ENCODE measurements around the gene RTEL1. TPM values are rescaled to one million over a fixed set of nuclear protein-coding genes. Genes with fewer than 3 reads are reported as not detected.

Gene RTEL1
- total RNA-seq, 1 donor from 2014 or later = 17.7 TPM

DNA sequence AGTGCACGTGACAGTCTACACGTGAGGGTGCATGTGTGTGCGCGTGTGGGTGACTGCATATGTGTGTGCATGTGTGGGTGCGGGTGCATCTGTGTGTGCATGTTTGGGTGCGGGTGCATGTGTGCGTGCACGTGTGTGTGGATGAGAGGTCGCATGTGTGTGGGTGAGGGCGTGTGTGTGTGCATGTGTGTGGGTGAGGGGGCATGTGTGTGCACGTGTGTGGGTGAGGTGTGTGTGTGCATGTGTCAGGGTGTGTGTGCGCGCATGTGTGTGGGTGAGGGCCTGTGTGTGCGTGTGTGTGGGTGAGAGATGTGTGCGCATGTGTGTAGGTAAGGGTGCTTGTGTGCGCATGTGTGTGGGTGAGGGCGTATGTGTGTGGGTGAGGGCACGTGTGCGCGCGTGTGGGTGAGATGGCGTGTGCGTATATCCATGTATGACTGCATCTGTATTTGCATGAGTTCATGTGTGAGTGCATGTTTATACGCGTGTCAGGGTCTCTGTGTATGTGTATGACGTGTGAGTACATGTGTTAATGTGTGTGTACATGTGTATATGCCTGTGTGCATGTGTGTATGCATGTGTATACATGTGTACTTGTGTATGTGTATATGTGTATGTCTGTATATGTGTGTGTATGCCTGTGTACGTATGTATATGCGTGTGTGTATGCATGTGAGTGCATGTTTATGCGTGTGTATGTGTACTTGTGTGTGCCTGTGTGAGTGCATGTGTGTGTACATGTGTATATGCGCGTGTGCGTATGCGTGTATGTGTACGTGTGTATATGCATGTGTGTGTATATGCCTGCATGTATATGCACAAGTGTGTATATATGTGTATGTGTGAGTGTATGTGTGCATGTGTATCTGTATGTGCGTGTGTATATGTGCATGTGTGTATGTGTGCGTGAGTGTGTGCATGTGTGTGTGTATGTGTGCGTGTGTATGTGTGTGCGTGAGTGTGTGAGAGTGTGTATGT is 74.3 kb downstream of the RTEL1 start:
- Histone ChIP-seq H3K27ac (no peak overlapping the region), H3K4me3 (no peak overlapping the region), H3K36me3 (peaks cover 0 to 30% of the 10 kb centered on the region in 2 donors), H3K27me3 (no peaks in the 10 kb centered on the region), H3K9me3 (no peaks in the 10 kb centered on the region), H3K4me1 (peaks cover 15% of the 10 kb centered on the region)
- intact Hi-C loops (cut with DNase I) = no loop called here
- TF ChIP-seq POLR2A (IDR thresholded peaks at IDR 0.05) (no peak), POLR2AphosphoS5 (IDR thresholded peaks at IDR 0.05; ENCODE audit: insufficient read depth in 1 of 2, low read depth in 1 of 2) (no peak)
- TF ChIP-seq, protein P1, sequence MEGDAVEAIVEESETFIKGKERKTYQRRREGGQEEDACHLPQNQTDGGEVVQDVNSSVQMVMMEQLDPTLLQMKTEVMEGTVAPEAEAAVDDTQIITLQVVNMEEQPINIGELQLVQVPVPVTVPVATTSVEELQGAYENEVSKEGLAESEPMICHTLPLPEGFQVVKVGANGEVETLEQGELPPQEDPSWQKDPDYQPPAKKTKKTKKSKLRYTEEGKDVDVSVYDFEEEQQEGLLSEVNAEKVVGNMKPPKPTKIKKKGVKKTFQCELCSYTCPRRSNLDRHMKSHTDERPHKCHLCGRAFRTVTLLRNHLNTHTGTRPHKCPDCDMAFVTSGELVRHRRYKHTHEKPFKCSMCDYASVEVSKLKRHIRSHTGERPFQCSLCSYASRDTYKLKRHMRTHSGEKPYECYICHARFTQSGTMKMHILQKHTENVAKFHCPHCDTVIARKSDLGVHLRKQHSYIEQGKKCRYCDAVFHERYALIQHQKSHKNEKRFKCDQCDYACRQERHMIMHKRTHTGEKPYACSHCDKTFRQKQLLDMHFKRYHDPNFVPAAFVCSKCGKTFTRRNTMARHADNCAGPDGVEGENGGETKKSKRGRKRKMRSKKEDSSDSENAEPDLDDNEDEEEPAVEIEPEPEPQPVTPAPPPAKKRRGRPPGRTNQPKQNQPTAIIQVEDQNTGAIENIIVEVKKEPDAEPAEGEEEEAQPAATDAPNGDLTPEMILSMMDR (IDR thresholded peaks at IDR 0.05) = no peak
- no peak for DNase-seq (ENCODE audit: extremely low spot score in 2 of 2)

DNA sequence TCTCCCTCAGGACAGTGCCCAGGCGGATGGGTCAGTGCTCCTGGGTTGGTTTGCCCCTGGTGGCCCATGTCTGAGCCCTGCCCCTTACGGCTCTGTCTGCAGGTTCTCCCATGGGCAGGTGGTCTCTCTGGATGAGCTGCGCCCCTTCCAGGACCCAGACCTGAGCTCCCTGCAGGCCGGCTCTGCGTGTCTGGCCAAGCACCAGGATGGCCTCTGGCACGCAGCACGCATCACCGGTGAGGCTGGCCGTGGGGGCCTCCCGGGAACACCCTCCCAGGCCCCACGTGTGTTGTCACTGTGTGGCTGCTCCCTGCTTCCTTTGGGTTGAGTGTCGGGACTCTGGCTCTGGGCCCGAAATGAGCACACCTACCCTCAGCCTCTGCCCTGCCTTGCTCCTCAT is 75.0 kb downstream of the RTEL1 start:
- intact Hi-C loops (cut with DNase I) = no loop called here
- Histone ChIP-seq H3K9me3 (no peaks in the 10 kb centered on the region), H3K27ac (no peak overlapping the region), H3K27me3 (no peaks in the 10 kb centered on the region), H3K4me1 (peaks cover 22% of the 10 kb centered on the region), H3K36me3 (peaks cover 0 to 30% of the 10 kb centered on the region in 2 donors), H3K4me3 (no peak overlapping the region)
- TF ChIP-seq, protein P1 (IDR thresholded peaks at IDR 0.05) = no peak
- no peak for TF ChIP-seq POLR2AphosphoS5 (IDR thresholded peaks at IDR 0.05; ENCODE audit: insufficient read depth in 1 of 2, low read depth in 1 of 2)
- no peak for TF ChIP-seq POLR2A (IDR thresholded peaks at IDR 0.05)
- DNase-seq (ENCODE audit: extremely low spot score in 2 of 2) = no peak

DNA sequence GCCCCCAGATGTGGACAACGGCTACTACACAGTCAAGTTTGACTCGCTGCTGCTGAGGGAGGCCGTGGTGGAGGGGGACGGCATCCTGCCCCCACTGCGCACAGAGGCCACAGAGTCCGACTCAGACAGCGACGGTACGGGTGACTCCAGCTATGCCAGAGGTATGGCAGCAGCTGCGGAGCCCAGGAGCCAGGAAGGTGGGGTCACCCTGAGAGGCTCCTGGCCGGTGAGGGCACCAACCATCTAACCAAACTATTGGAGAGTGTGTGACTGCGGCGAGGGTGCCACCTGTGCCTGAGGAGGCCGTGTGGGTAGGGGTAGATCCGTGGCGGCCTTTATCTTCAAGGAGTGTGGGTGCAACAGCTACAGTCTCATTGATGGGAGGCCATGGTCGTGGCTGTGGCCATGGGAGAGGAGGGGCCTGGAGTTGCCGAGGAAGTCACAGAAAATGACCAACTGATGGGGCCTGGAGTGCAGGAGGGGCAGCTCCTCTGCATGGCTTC is 75.5 kb downstream of the RTEL1 start:
- intact Hi-C loops (cut with DNase I) = no loop called here
- Histone ChIP-seq H3K4me3 (no peak overlapping the region), H3K36me3 (peaks cover 0 to 30% of the 10 kb centered on the region in 2 donors), H3K27ac (no peak overlapping the region), H3K4me1 (peaks cover 27% of the 10 kb centered on the region), H3K27me3 (no peaks in the 10 kb centered on the region), H3K9me3 (no peaks in the 10 kb centered on the region)
- DNase-seq (ENCODE audit: extremely low spot score in 2 of 2) = no peak
- TF ChIP-seq POLR2A (IDR thresholded peaks at IDR 0.05) = no peak
- no peak for TF ChIP-seq POLR2AphosphoS5 (IDR thresholded peaks at IDR 0.05; ENCODE audit: insufficient read depth in 1 of 2, low read depth in 1 of 2)
- TF ChIP-seq, protein P1 (IDR thresholded peaks at IDR 0.05) = no peak

DNA sequence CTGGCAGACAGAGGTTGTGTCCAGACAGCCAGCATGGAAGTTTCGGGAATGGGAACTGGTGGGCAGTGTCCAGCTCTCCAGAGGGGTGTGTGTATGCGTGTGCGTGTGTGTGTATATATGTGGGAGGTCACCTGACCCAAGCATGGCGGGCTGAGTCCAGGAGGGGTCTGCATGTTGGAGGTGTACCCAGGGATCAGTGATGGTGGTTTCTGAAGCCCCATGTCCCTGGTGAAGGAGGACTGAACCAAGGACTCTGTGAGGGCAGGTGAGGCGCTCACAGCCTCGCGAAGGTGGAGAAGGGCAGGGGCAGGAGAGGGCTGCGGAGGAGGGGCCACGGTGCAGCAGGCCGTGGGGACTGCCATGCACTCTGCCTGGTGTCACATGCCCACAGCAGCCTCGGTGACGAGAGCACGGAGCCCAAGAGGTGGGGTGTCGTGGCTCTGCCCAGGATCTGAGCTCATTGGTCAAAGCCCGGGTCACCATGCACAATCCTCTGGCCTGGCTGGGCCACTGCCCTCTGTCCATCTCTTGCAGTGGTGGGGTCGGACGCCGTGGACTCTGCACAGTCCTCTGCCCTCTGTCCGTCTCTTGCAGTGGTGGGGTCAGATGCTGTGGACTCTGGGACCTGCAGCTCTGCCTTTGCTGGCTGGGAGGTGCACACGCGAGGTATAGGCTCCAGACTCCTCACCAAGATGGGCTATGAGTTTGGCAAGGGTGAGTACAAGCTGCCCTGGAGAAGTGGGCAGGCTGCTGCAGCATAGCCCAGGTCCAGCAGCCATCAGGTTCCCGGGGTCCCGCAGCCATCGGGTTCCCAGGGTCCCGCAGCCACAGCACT is 76.2 kb downstream of the RTEL1 start:
- H3K4me1 ChIP-seq = peaks cover 34% of the 10 kb centered on the region
- no peaks in the 10 kb centered on the region for H3K9me3 ChIP-seq
- no peak for TF ChIP-seq POLR2A (IDR thresholded peaks at IDR 0.05)
- TF ChIP-seq POLR2AphosphoS5 (IDR thresholded peaks at IDR 0.05; ENCODE audit: insufficient read depth in 1 of 2, low read depth in 1 of 2) = no peak
- TF ChIP-seq, protein P1 (IDR thresholded peaks at IDR 0.05) = no peak
- H3K27ac ChIP-seq = no peak overlapping the region
- intact Hi-C loops (cut with DNase I) = no loop called here
- H3K36me3 ChIP-seq = peaks cover 0 to 30% of the 10 kb centered on the region in 2 donors
- no peak overlapping the region for H3K4me3 ChIP-seq
- no peaks in the 10 kb centered on the region for H3K27me3 ChIP-seq
- DNase-seq (ENCODE audit: extremely low spot score in 2 of 2) = no peak
